PC-3 (cell line): Measurements from ENCODE around the gene EIF5B.

Experiments used
- EZH2 ChIP-seq: fragments of 300-600 bp; sonication (generic); IDR thresholded peaks from one replicate; pipeline ENCODE4 v1.6.1; 2017; ENCODE audit warnings: antibody characterized with exemption, mild to moderate bottlenecking, low read length; ENCODE audit not compliant: unreplicated experiment
- EZH2phosphoT487 ChIP-seq: fragments of 300-600 bp; sonication (generic); IDR thresholded peaks from 2 replicates; pipeline ENCODE4 v1.6.1; 2018; ENCODE audit warnings: mild to moderate bottlenecking, antibody characterized with exemption, low read length, borderline replicate concordance
- TF ChIP-seq, protein P1 (sequence below): fragments of 300-600 bp; sonication (generic); conservative IDR thresholded peaks from 2 replicates; pipeline ENCODE4 v1.5.1; 2017; ENCODE audit warnings: antibody characterized with exemption, low read depth, mild to moderate bottlenecking, low read length

DNA sequence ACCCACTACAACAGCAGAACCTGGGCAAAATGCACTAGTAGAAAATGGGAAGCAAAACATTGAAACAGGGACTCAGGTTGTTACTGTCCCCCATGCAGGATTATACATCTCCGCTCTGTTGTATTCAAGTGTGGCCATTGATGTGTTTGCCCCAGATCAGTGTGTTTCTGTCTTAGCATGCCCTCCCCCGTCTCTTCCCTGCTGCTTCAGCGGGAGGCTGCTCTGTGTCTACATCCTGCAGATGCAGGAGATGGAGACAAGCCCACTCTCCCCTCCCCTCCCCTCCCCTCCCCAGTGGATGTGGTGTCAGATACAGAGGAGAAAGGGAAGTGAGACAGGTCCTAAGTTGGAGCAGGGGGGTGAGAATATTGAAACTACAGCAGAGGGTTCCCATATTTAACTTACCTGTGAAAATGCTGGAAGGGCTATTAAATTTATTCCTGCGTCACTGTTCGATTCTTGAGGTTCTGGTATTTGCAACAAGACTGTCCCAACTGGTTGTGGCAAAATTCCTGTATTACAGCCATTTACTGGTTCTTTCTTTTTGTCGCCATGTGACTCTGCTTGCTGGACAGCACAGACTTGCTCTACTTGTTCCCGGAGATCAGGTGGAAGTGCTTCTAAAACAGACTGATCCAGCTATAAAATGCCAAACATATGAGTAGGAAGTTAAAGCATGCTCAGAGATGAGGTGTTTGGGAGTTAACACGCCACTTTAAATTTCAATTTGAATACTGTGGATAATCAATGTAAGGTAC is 67.0 kb downstream of the EIF5B start:
- TF ChIP-seq, protein P1, sequence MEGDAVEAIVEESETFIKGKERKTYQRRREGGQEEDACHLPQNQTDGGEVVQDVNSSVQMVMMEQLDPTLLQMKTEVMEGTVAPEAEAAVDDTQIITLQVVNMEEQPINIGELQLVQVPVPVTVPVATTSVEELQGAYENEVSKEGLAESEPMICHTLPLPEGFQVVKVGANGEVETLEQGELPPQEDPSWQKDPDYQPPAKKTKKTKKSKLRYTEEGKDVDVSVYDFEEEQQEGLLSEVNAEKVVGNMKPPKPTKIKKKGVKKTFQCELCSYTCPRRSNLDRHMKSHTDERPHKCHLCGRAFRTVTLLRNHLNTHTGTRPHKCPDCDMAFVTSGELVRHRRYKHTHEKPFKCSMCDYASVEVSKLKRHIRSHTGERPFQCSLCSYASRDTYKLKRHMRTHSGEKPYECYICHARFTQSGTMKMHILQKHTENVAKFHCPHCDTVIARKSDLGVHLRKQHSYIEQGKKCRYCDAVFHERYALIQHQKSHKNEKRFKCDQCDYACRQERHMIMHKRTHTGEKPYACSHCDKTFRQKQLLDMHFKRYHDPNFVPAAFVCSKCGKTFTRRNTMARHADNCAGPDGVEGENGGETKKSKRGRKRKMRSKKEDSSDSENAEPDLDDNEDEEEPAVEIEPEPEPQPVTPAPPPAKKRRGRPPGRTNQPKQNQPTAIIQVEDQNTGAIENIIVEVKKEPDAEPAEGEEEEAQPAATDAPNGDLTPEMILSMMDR: no peak
- TF ChIP-seq EZH2phosphoT487 (no peak), EZH2 (no peak)
